Keratinocyte (primary cell): Measurements from ENCODE around the gene KBTBD6.

Experiments used
- EZH2 ChIP-seq: IDR thresholded peaks from one replicate; pipeline ENCODE4 v1.6.1; 2012; ENCODE audit warnings: inconsistent platforms, mild to moderate bottlenecking, low read length, moderate library complexity
- TF ChIP-seq, protein P1 (sequence below), 3 experiments: IDR thresholded peaks in 1 of 3; conservative IDR thresholded peaks in 1 of 3; optimal IDR thresholded peaks in 1 of 3; 2 replicates in 2 of 3; 3 replicates in 1 of 3; pipeline versions ENCODE3 to v1.5.1; 2011; ENCODE audit warnings: low read length in 3 of 3, mild to moderate bottlenecking in 3 of 3, moderate library complexity in 2 of 3, control low read depth in 1 of 3, inconsistent platforms in 1 of 3; ENCODE audit not compliant: insufficient read depth in 2 of 3; ENCODE audit errors: extremely low read depth in 1 of 3

GRCh38 chr13:41098761-41099160, 33.8 kb downstream of the KBTBD6 start:
- TF ChIP-seq, protein P1, sequence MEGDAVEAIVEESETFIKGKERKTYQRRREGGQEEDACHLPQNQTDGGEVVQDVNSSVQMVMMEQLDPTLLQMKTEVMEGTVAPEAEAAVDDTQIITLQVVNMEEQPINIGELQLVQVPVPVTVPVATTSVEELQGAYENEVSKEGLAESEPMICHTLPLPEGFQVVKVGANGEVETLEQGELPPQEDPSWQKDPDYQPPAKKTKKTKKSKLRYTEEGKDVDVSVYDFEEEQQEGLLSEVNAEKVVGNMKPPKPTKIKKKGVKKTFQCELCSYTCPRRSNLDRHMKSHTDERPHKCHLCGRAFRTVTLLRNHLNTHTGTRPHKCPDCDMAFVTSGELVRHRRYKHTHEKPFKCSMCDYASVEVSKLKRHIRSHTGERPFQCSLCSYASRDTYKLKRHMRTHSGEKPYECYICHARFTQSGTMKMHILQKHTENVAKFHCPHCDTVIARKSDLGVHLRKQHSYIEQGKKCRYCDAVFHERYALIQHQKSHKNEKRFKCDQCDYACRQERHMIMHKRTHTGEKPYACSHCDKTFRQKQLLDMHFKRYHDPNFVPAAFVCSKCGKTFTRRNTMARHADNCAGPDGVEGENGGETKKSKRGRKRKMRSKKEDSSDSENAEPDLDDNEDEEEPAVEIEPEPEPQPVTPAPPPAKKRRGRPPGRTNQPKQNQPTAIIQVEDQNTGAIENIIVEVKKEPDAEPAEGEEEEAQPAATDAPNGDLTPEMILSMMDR (optimal IDR thresholded peaks at IDR 0.05 in 1 of 3, IDR thresholded peaks at IDR 0.05 in 1 of 3, conservative IDR thresholded peaks at IDR 0.05 in 1 of 3; ENCODE audit: extremely low read depth in 1 of 3, insufficient read depth in 2 of 3, low read length in 3 of 3), result no peak
- TF ChIP-seq EZH2, result no peak
